Measurements from ENCODE around the gene CADM1.

CADM1 gene

GRCh38 chr11:115183136-115183535 is 321.1 kb downstream of the CADM1 start:
- Histone ChIP-seq H3K9me3 (no peaks in the 10 kb centered on the region), H3K36me3 (no peaks in the 10 kb centered on the region), H3K27ac (no peak overlapping the region), H3K4me1 (no peaks in the 10 kb centered on the region), H3K4me3 (no peak overlapping the region), H3K27me3 (peaks cover 0 to 6% of the 10 kb centered on the region in 2 donors)
- intact Hi-C loops (cut with DNase I; ENCODE audit: low total_unique reads), result no loop called here
- no peak for DNase-seq
- TF ChIP-seq, protein P1, sequence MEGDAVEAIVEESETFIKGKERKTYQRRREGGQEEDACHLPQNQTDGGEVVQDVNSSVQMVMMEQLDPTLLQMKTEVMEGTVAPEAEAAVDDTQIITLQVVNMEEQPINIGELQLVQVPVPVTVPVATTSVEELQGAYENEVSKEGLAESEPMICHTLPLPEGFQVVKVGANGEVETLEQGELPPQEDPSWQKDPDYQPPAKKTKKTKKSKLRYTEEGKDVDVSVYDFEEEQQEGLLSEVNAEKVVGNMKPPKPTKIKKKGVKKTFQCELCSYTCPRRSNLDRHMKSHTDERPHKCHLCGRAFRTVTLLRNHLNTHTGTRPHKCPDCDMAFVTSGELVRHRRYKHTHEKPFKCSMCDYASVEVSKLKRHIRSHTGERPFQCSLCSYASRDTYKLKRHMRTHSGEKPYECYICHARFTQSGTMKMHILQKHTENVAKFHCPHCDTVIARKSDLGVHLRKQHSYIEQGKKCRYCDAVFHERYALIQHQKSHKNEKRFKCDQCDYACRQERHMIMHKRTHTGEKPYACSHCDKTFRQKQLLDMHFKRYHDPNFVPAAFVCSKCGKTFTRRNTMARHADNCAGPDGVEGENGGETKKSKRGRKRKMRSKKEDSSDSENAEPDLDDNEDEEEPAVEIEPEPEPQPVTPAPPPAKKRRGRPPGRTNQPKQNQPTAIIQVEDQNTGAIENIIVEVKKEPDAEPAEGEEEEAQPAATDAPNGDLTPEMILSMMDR (IDR thresholded peaks at IDR 0.05), result no peak

DNA sequence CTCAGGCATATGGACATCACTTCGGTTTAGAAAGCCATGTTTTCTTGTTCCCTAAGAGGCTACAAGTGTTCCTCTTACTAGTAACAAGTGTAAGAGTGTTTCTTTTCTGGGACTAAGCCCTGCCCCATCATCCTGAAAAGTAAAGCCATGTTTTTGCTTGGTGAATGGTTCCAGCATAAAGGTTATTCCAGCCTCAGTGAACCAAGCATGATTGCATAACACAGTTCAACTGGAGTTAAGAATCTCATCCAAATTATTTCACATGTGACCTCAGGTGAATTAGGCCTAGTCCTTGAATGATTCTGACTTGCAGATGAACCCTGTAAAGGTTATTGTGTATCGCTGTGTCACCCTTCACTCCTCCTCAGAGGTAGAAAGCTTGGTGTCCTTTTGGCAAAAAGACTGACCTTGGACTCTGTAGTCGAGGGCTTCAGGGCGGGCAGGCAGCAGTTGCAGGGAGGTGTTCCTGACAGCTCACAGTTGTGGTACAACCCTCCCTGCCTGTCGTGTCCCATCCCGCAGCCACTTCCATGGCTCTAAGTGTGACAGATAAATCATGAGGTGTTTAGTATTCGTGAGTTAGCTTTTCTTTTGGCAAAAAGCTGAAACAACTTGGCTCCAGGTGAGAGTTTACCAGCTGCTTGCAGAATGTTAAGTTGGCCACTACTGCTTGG is 321.8 kb downstream of the CADM1 start:
- no peak for DNase-seq
- Histone ChIP-seq H3K27me3 (no peaks in the 10 kb centered on the region), H3K4me1 (no peaks in the 10 kb centered on the region), H3K36me3 (no peaks in the 10 kb centered on the region), H3K9me3 (no peaks in the 10 kb centered on the region), H3K27ac (no peak overlapping the region), H3K4me3 (no peak overlapping the region)
- TF ChIP-seq, protein P1 (IDR thresholded peaks at IDR 0.05), result no peak
- intact Hi-C loops (cut with DNase I; ENCODE audit: low total_unique reads), result no loop called here

GRCh38 chr11:115181538-115181937 is 322.7 kb downstream of the CADM1 start:
- no peaks in the 10 kb centered on the region for H3K4me1 ChIP-seq
- intact Hi-C loops (cut with DNase I; ENCODE audit: low total_unique reads), result no loop called here

GRCh38 chr11:115180272-115180671 is 323.9 kb downstream of the CADM1 start:
- H3K4me3 ChIP-seq, result no peak overlapping the region
- intact Hi-C loops (cut with DNase I; ENCODE audit: low total_unique reads), result no loop called here
- TF ChIP-seq, protein P1 (IDR thresholded peaks at IDR 0.05), result no peak
- H3K27me3 ChIP-seq, result no peaks in the 10 kb centered on the region
- H3K9me3 ChIP-seq, result no peaks in the 10 kb centered on the region
- no peaks in the 10 kb centered on the region for H3K36me3 ChIP-seq
- no peaks in the 10 kb centered on the region for H3K4me1 ChIP-seq
- no peak for DNase-seq
- H3K27ac ChIP-seq, result no peak overlapping the region

More at GRCh38 chr11:115181538-115181937, 322.7 kb downstream of the CADM1 start:
- Histone ChIP-seq H3K27ac (no peak overlapping the region), H3K9me3 (no peaks in the 10 kb centered on the region), H3K27me3 (no peaks in the 10 kb centered on the region), H3K36me3 (no peaks in the 10 kb centered on the region), H3K4me3 (no peak overlapping the region)
- DNase-seq, result no peak
- TF ChIP-seq, protein P1 (IDR thresholded peaks at IDR 0.05), result no peak

GRCh38 chr11:115179636-115180035 is 324.6 kb downstream of the CADM1 start:
- TF ChIP-seq, protein P1 (IDR thresholded peaks at IDR 0.05), result no peak
- Histone ChIP-seq H3K4me1 (no peaks in the 10 kb centered on the region), H3K27me3 (no peaks in the 10 kb centered on the region), H3K4me3 (no peak overlapping the region), H3K9me3 (no peaks in the 10 kb centered on the region), H3K27ac (no peak overlapping the region), H3K36me3 (no peaks in the 10 kb centered on the region)
- DNase-seq, result no peak
- intact Hi-C loops (cut with DNase I; ENCODE audit: low total_unique reads), result no loop called here

Measured in tibial artery (tissue), 4 donors.